H9 (cell line): ENCODE measurements around the gene GHR. TPM values are rescaled to one million over a fixed set of nuclear protein-coding genes. Genes with fewer than 3 reads are reported as not detected.

Experiments used
- DNase-seq: peaks from one replicate; pipeline ENCODE4 v3.0.0-alpha.2; 2017
- H2AFZ ChIP-seq: one replicate; pipeline ENCODE4 v1.6.1; 2013; ENCODE audit warnings: mild to moderate bottlenecking, low read length, control low read depth, moderate library complexity
- H2AK5ac ChIP-seq: 2 replicates; pipeline ENCODE4 v1.6.1; 2013; ENCODE audit warnings: low read length, control low read depth, mixed read lengths; ENCODE audit not compliant: insufficient read length
- H2BK120ac ChIP-seq: one replicate; pipeline ENCODE4 v1.6.1; 2013; ENCODE audit warnings: low read depth, mild to moderate bottlenecking, low read length, control low read depth, inconsistent platforms; ENCODE audit not compliant: poor library complexity, severe bottlenecking
- H2BK12ac ChIP-seq: 2 replicates; pipeline ENCODE4 v1.6.1; 2013; ENCODE audit warnings: low read length, control low read depth, mixed read lengths, low read depth; ENCODE audit not compliant: insufficient read length
- H2BK15ac ChIP-seq: 2 replicates; pipeline ENCODE4 v1.6.1; 2013; ENCODE audit warnings: low read depth, low read length, control low read depth
- H2BK20ac ChIP-seq: one replicate; pipeline ENCODE4 v1.6.1; 2013; ENCODE audit warnings: low read depth, mild to moderate bottlenecking, low read length, control low read depth, inconsistent platforms; ENCODE audit not compliant: poor library complexity, severe bottlenecking
- H2BK5ac ChIP-seq: 2 replicates; pipeline ENCODE4 v1.6.1; 2013; ENCODE audit warnings: low read length, control low read depth, mixed read lengths; ENCODE audit not compliant: insufficient read length
- H3K14ac ChIP-seq: 2 replicates; pipeline ENCODE4 v1.6.1; 2013; ENCODE audit warnings: low read length, control low read depth; ENCODE audit not compliant: insufficient read depth
- H3K18ac ChIP-seq: 2 replicates; pipeline ENCODE4 v1.6.1; 2013; ENCODE audit warnings: low read depth, mild to moderate bottlenecking, mixed read lengths, low read length, control low read depth; ENCODE audit not compliant: insufficient read length
- H3K23ac ChIP-seq: 2 replicates; pipeline ENCODE4 v1.6.1; 2013; ENCODE audit warnings: low read length, control low read depth, mixed read lengths, low read depth; ENCODE audit not compliant: insufficient read length
- H3K23me2 ChIP-seq: 2 replicates; pipeline ENCODE4 v1.6.1; 2013; ENCODE audit warnings: low read depth, mild to moderate bottlenecking, mixed read lengths, low read length, control low read depth; ENCODE audit not compliant: insufficient read length, poor library complexity, severe bottlenecking
- H3K27ac ChIP-seq: 2 replicates; pipeline ENCODE4 v1.5.1; 2013; ENCODE audit warnings: low read length, control low read depth, mixed read lengths, low read depth; ENCODE audit not compliant: insufficient read length
- H3K27me3 ChIP-seq: 2 replicates; pipeline ENCODE4 v1.6.1; 2013; ENCODE audit warnings: low read length, control low read depth, inconsistent platforms; ENCODE audit not compliant: insufficient read depth
- H3K4ac ChIP-seq: 2 replicates; pipeline ENCODE4 v1.6.1; 2013; ENCODE audit warnings: low read depth, mild to moderate bottlenecking, control low read depth, inconsistent platforms, low read length, moderate library complexity
- H3K4me1 ChIP-seq: 2 replicates; pipeline ENCODE4 v1.6.1; 2013; ENCODE audit warnings: low read length, control low read depth, inconsistent platforms; ENCODE audit not compliant: insufficient read depth
- H3K4me2 ChIP-seq: 2 replicates; pipeline ENCODE4 v1.6.1; 2013; ENCODE audit warnings: low read length, control low read depth, mixed read lengths; ENCODE audit not compliant: insufficient read length, insufficient read depth
- H3K56ac ChIP-seq: 2 replicates; pipeline ENCODE4 v1.6.1; 2013; ENCODE audit warnings: low read depth, mild to moderate bottlenecking, mixed read lengths, low read length, control low read depth; ENCODE audit not compliant: insufficient read length
- H3K79me1 ChIP-seq: 2 replicates; pipeline ENCODE4 v1.6.1; 2013; ENCODE audit warnings: low read depth, mild to moderate bottlenecking, moderate library complexity, low read length, control low read depth, inconsistent platforms; ENCODE audit not compliant: insufficient read depth, poor library complexity, severe bottlenecking
- H3K79me2 ChIP-seq: 2 replicates; pipeline ENCODE4 v1.6.1; 2013; ENCODE audit warnings: low read length, control low read depth, inconsistent platforms; ENCODE audit not compliant: insufficient read depth
- H3K9ac ChIP-seq: 2 replicates; pipeline ENCODE4 v1.6.1; 2013; ENCODE audit warnings: low read length, control low read depth, mixed read lengths; ENCODE audit not compliant: insufficient read length; ENCODE audit errors: extremely low read depth
- H3K9me3 ChIP-seq: one replicate; pipeline ENCODE4 v1.6.1; 2013; ENCODE audit warnings: low read depth, low read length, inconsistent platforms; ENCODE audit not compliant: control insufficient read depth
- H3T11ph ChIP-seq: one replicate; pipeline ENCODE4 v1.6.1; 2013; ENCODE audit warnings: mild to moderate bottlenecking, low read length, control low read depth, inconsistent platforms
- H4K20me1 ChIP-seq: one replicate; pipeline ENCODE4 v1.6.1; 2013; ENCODE audit not compliant: control insufficient read depth, insufficient read length, insufficient read depth
- H4K5ac ChIP-seq: 2 replicates; pipeline ENCODE4 v1.6.1; 2013; ENCODE audit warnings: low read depth, mild to moderate bottlenecking, mixed read lengths, low read length, control low read depth; ENCODE audit not compliant: insufficient read length
- H4K8ac ChIP-seq: replicated peaks from 2 replicates; pipeline ENCODE4 v1.6.1; 2013; ENCODE audit warnings: low read length, control low read depth, mixed read lengths, low read depth; ENCODE audit not compliant: insufficient read length
- H4K91ac ChIP-seq: 2 replicates; pipeline ENCODE4 v1.6.1; 2013; ENCODE audit warnings: low read depth, mild to moderate bottlenecking, moderate library complexity, mixed read lengths, low read length, control low read depth; ENCODE audit not compliant: insufficient read length
- H3K27ac Mint-ChIP-seq, 3 experiments: 2 replicates in 2 of 3; 3 replicates in 1 of 3; pipeline ENCODE4 v1.8.0; 2020 to 2021; ENCODE audit warnings: mixed read lengths in 3 of 3, mild to moderate bottlenecking in 1 of 3, moderate library complexity in 1 of 3
- H3K27me3 Mint-ChIP-seq: 2 replicates; pipeline ENCODE4 v1.8.0; 2021; ENCODE audit warnings: low read depth, mild to moderate bottlenecking, moderate library complexity, mixed read lengths
- H3K36me3 Mint-ChIP-seq, 3 experiments: 2 replicates in 2 of 3; 3 replicates in 1 of 3; pipeline ENCODE4 v1.8.0; 2020 to 2021; ENCODE audit warnings: low read depth in 3 of 3, mixed read lengths in 3 of 3; ENCODE audit not compliant: insufficient read depth in 1 of 3
- H3K4me1 Mint-ChIP-seq, 2 experiments: 2 replicates each; pipeline ENCODE4 v1.8.0; 2020; ENCODE audit warnings: mixed read lengths in 2 of 2
- H3K4me3 Mint-ChIP-seq, 2 experiments: 2 replicates in 1 of 2; 3 replicates in 1 of 2; pipeline ENCODE4 v1.8.0; 2020 to 2021; ENCODE audit warnings: mild to moderate bottlenecking in 2 of 2, mixed read lengths in 2 of 2, moderate library complexity in 1 of 2
- H3K9me3 Mint-ChIP-seq, 2 experiments: 2 replicates in 1 of 2; 3 replicates in 1 of 2; pipeline ENCODE4 v1.8.0; 2020; ENCODE audit warnings: mild to moderate bottlenecking in 2 of 2, mixed read lengths in 2 of 2, moderate library complexity in 1 of 2
- CTCF ChIP-seq: fragments of 200-600 bp; sonication (generic); conservative IDR thresholded peaks from 3 replicates; pipeline ENCODE4 v1.8.0; 2021; ENCODE audit warnings: antibody characterized with exemption, mild to moderate bottlenecking
- WGBS: extraction: QIAGEN DNeasy Blood & Tissue Kit; methylation state at CpG from one replicate; pipeline ENCODE4 v1.1.7; 2013; ENCODE audit warnings: missing lambda C conversion rate, low lambda C conversion rate, mixed read lengths; ENCODE audit not compliant: insufficient read length; ENCODE audit errors: extremely low coverage; 5-methylcytosine and 5-hydroxymethylcytosine counted together
- total RNA-seq: library from RNA; stranded (reverse); gene quantifications from 2 replicates; pipeline ENCODE4 v1.2.1, GENCODE V29; 2021

The GHR gene
- total RNA-seq, 1 experiment from 2014 or later: 0.20 TPM

- no peak overlapping the region for H3K4me3 Mint-ChIP-seq
- no CpG with 5 or more reads among the region's 4 CpGs for WGBS
- H3K4me1 Mint-ChIP-seq: peaks cover 2 to 6% of the 10 kb centered on the region in 2 experiments; a peak in 2 of 4 replicates
Measured at GRCh38 chr5:42606464-42606869, 183.2 kb downstream of the GHR start.

More at GRCh38 chr5:42606464-42606869, 183.2 kb downstream of the GHR start:
- H2BK5ac ChIP-seq: no peak overlapping the region
- DNase-seq: no peak
- no peak overlapping the region for H3K14ac ChIP-seq
- H3K27me3 ChIP-seq: no peaks in the 10 kb centered on the region
- H4K8ac ChIP-seq: no peak overlapping the region
- no peak overlapping the region for H3K27ac ChIP-seq
- H3K23ac ChIP-seq: no peak overlapping the region
- no peak overlapping the region for H4K91ac ChIP-seq
- no peak overlapping the region for H2BK12ac ChIP-seq
- no peak overlapping the region for H2BK120ac ChIP-seq
- Mint-ChIP-seq H3K36me3 (no peaks in the 10 kb centered on the region), H3K27ac (no peak overlapping the region), H3K9me3 (peaks cover 0 to 2% of the 10 kb centered on the region in 2 experiments; a peak in 2 of 5 replicates), H3K27me3 (peaks cover 2% of the 10 kb centered on the region; the same call in 1 of the 2 replicates)
- no peak for TF ChIP-seq CTCF
- no peaks in the 10 kb centered on the region for H3K9me3 ChIP-seq
- no peak overlapping the region for H3K18ac ChIP-seq
- H3K56ac ChIP-seq: no peak overlapping the region
- H3K4me2 ChIP-seq: no peak overlapping the region
- H2BK20ac ChIP-seq: no peak overlapping the region
- no peaks in the 10 kb centered on the region for H4K20me1 ChIP-seq
- H2BK15ac ChIP-seq: no peak overlapping the region
- no peaks in the 10 kb centered on the region for H3K4me1 ChIP-seq
- no peak overlapping the region for H3T11ph ChIP-seq
- no peak overlapping the region for H2AFZ ChIP-seq
- no peaks in the 10 kb centered on the region for H3K23me2 ChIP-seq
- H3K79me2 ChIP-seq: no peaks in the 10 kb centered on the region
- no peak overlapping the region for H3K9ac ChIP-seq
- no peak overlapping the region for H2AK5ac ChIP-seq
- H3K79me1 ChIP-seq: no peaks in the 10 kb centered on the region
- no peak overlapping the region for H4K5ac ChIP-seq
- H3K4ac ChIP-seq: no peak overlapping the region
